GM12891 (cell line): ENCODE measurements around the gene LPO.

ENCODE experiments used
- DNase-seq: peaks from one replicate; pipeline ENCODE4 v3.0.0; 2011; ENCODE audit warnings: low spot score; ENCODE audit not compliant: insufficient read length
- FAIRE-seq: peaks from 2 replicates; lab custom pipeline; 2011; peaks lifted over from hg19 to GRCh38; lab: Jason Lieb, UNC
- PAX5 ChIP-seq: IDR thresholded peaks from 2 replicates; pipeline ENCODE4 v1.6.1; 2011; ENCODE audit warnings: low read length, moderate library complexity, mild to moderate bottlenecking; ENCODE audit not compliant: insufficient read depth, severe bottlenecking
- POLR2A ChIP-seq: IDR thresholded peaks from 2 replicates; pipeline ENCODE4 v1.6.1; 2011; ENCODE audit warnings: low read depth, low read length, control low read depth
- POLR2AphosphoS5 ChIP-seq: IDR thresholded peaks from 2 replicates; pipeline ENCODE4 v1.6.1; 2011; ENCODE audit warnings: low read depth, low read length, control low read depth
- POU2F2 ChIP-seq: IDR thresholded peaks from 2 replicates; pipeline ENCODE4 v1.6.1; 2011; ENCODE audit warnings: low read depth, mild to moderate bottlenecking, control low read depth, low read length, moderate library complexity
- SPI1 ChIP-seq: IDR thresholded peaks from 2 replicates; pipeline ENCODE4 v1.6.1; 2011; ENCODE audit warnings: low read depth, low read length, control low read depth
- TAF1 ChIP-seq: IDR thresholded peaks from 2 replicates; pipeline ENCODE4 v1.6.1; 2011; ENCODE audit warnings: low read depth, low read length, control low read depth

The LPO gene

GRCh38 chr17:58227733-58228132 lies 10.7 kb upstream of the LPO start:
- FAIRE-seq (no peak), DNase-seq (no peak)
- TF ChIP-seq POLR2A (no peak), SPI1 (no peak), TAF1 (no peak), POU2F2 (no peak), POLR2AphosphoS5 (no peak), PAX5 (no peak)

DNA sequence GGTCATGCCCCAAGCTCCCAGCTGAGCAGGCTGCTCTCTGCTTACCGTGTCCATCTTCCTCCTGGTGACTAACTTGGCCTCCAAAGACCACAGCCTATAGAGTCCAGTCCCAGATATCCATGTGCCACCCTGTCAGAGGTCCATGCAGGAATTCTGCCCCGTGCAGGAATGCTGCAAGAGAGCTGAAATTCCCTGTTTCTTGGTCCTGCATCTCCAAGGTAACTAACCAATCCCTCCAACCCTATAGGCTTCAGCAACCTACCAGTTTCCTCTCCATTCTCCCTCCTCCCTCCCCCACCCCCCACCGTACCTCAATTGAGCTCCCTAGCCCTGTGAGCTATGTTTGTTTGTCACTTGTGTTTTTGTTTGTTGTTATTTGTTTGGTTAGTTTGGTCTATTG lies 9.7 kb upstream of the LPO start:
- DNase-seq: no peak
- FAIRE-seq: no peak
- TF ChIP-seq TAF1 (no peak), PAX5 (no peak), POU2F2 (no peak), POLR2A (no peak), POLR2AphosphoS5 (no peak)

DNA sequence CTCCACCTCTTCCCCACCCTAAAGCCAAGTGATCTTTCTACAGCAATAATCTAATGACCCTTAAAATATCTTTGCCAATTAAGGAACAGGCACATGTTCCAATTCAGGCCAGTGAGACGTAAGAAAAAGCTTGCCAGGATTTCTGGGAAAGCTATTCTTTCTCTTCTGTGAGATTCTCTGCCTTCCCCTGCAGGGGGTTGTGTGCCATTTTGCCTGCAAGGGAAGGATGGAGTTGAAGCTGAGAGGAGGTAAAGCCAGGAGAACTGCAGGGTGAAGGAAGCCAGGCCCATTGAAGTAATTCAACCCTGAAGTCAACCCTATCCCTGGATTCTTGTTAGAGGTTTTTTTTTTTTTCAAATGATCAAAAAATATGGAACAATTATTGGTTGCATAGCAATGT lies 9.0 kb upstream of the LPO start:
- TF ChIP-seq PAX5: no peak
- no peak for TF ChIP-seq SPI1
- no peak for TF ChIP-seq POLR2AphosphoS5
- TF ChIP-seq TAF1: no peak
- no peak for FAIRE-seq
- DNase-seq: no peak

GRCh38 chr17:58229881-58230280 lies 8.5 kb upstream of the LPO start:
- TF ChIP-seq TAF1: no peak
- TF ChIP-seq POLR2A: no peak
- no peak for TF ChIP-seq POU2F2
- peak; percentile 13 for FAIRE-seq
- DNase-seq: no peak

- DNase-seq: no peak
Observed at GRCh38 chr17:58231641-58232040, 6.7 kb upstream of the LPO start.

DNA sequence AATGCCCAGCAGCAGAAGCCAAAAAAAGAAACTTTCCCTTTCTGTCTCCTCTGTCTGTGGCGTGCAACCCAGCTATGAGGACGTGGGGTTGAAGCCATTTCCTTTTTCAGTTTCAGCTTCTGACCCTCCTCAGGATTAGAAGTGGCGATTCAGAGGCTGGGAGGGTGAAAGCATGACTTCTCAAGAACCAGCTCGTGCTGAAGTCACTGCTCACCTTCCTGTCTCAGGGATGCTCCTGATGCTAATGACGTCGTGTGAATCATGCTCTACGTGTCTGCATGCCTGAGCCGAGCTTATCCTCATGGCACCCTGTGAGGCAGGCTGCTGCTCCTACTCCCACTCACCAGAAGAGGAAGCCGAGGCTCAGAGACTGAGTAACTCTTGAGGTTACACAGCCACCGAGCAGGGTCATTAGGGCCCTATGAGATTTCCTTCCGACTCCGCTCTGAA lies 5.7 kb upstream of the LPO start:
- FAIRE-seq (peak; percentile 94), DNase-seq (no peak)
- TF ChIP-seq POU2F2 (0 out of 2 replicates have a peak, but pooled peaks have one; percentile 23), POLR2A (no peak; the same call in 1 of the 2 replicates), TAF1 (no peak), SPI1 (peak; percentile 39), PAX5 (no peak), POLR2AphosphoS5 (no peak)

More at GRCh38 chr17:58231641-58232040, 6.7 kb upstream of the LPO start:
- no peak for TF ChIP-seq POLR2AphosphoS5
- no peak for TF ChIP-seq TAF1
- TF ChIP-seq POU2F2: no peak
- no peak for TF ChIP-seq SPI1
- TF ChIP-seq POLR2A: no peak
- no peak for TF ChIP-seq PAX5
- no peak for FAIRE-seq

DNA sequence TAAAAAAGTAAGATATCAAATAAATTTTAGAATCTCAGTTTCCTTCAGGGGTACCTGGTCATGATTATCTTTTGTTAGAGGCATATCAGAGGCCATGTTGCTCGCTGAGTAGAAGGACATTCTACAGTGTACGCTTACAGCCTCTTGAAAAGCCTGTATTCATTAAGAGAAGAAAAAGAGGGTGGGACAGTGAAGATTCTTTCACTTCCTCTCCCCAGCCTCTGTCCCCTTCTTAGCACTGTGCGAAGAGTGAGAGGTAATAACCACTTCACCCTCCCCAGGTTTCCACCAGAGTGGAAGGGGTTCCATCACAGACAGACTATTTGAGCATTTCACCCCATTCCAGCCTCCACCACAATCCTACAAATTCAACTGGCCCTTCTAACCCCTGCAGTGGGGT lies 4.8 kb upstream of the LPO start:
- FAIRE-seq (peak; percentile 78), DNase-seq (peak; percentile 38)

GRCh38 chr17:58234512-58234911 lies 3.9 kb upstream of the LPO start:
- FAIRE-seq (peak; percentile 26), DNase-seq (no peak)
- TF ChIP-seq TAF1: no peak
- TF ChIP-seq POLR2AphosphoS5: no peak
- no peak for TF ChIP-seq POU2F2
- TF ChIP-seq SPI1: no peak
- no peak for TF ChIP-seq PAX5
- TF ChIP-seq POLR2A: no peak

More for the DNA sequence above, 4.8 kb upstream of the LPO start:
- TF ChIP-seq TAF1 (no peak), PAX5 (no peak), POLR2A (no peak), POLR2AphosphoS5 (no peak), SPI1 (peak; percentile 99), POU2F2 (no peak)

DNA sequence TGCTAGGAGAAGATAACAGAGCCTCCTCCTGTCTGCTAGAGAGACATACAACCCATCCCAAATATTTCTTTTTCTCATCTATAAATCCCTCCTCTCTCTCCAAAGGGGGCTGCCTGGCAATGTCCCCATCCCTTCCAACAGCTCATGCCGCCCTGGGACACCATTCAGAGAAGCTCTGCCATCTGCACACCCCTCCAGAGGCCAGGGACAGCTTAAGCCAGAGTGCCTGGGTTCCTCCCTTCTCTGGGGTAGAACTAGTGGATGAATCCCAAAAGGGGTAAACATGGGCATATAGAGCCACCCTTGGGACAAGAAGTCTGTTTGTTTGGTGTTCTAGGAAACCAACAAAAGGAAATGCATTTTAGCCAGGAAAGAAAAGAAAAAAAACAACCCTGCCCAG lies 2.6 kb upstream of the LPO start:
- FAIRE-seq: no peak
- DNase-seq: no peak
- TF ChIP-seq POLR2A (no peak), PAX5 (no peak), POLR2AphosphoS5 (no peak), TAF1 (no peak), SPI1 (no peak), POU2F2 (no peak)

- TF ChIP-seq TAF1 (no peak), POU2F2 (no peak), PAX5 (no peak), POLR2AphosphoS5 (no peak), POLR2A (no peak), SPI1 (no peak)
- FAIRE-seq: no peak
- DNase-seq: no peak
Observed at GRCh38 chr17:58236394-58236793, 2.0 kb upstream of the LPO start.

DNA sequence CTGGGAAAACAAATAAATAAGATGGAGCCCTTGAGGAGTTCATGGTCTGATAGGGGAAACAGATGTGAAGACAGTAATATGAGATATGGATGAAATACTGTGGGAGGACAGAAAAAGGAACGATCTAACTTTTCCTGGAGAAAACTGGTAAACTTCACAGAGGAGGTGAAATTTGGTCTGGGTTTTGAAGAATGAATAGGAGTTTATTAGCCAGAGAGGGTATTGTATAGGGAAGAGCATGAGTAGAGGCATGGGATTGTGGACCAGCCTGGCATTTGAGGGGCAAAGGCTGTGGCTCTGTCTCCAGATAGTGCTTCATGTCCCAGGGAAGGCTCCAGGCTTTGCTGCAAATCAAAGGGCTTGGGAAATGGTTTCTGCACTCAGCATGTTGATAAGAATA lies 1.6 kb downstream of the LPO start:
- DNase-seq (no peak), FAIRE-seq (no peak)
- TF ChIP-seq SPI1: no peak
- no peak for TF ChIP-seq PAX5
- TF ChIP-seq POLR2AphosphoS5: no peak
- no peak for TF ChIP-seq POU2F2
- no peak for TF ChIP-seq TAF1
- TF ChIP-seq POLR2A: no peak

DNA sequence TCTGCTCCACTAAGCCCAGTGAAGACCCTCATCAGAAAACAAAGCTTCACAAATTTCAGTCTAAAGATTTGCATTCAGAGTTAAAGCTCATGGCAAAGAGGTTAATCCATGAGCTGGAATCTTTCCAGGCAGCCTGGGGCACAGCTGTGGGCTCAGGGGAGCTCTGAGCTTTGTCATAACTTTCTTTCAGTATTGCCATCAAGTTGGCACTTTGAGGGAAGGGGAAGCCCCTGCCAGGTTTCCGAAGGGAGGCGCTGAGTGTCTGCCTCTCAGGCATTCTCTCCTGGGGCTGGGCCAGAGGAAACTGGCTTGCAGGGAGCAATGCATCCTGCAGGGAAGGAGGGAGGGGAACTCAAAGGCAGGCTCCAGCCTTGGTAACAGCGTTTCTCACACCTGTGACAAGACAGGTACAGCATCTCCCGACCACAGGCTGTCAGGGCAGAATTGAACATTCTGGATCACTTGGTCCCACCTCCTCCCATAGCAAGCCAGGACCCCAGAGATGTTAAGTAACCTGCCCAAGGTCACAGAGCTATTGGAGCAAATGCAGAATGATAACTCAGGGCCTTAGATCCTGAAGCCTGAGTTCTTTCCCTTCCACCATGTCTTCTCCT lies 3.9 kb downstream of the LPO start:
- FAIRE-seq: no peak

More for the DNA sequence above, 3.9 kb downstream of the LPO start:
- no peak for TF ChIP-seq POLR2AphosphoS5
- no peak for TF ChIP-seq POLR2A
- TF ChIP-seq PAX5: no peak
- TF ChIP-seq SPI1: no peak
- no peak for TF ChIP-seq POU2F2
- TF ChIP-seq TAF1: no peak
- DNase-seq: no peak
